Measurements from ENCODE around the gene MACROD1. TPM values are rescaled to one million over a fixed set of nuclear protein-coding genes. Genes with fewer than 3 reads are reported as not detected.
A peak's percentile ranks its signal among the peaks of the same experiment; 100 is the strongest.

MACROD1 gene
- total and polyA plus RNA-seq, 9 of the 15 experiments (the other 6 are each of a cell fraction or from before 2014, with no cell fraction given): 1.1 to 60.0 (median 26.4) TPM

DNA sequence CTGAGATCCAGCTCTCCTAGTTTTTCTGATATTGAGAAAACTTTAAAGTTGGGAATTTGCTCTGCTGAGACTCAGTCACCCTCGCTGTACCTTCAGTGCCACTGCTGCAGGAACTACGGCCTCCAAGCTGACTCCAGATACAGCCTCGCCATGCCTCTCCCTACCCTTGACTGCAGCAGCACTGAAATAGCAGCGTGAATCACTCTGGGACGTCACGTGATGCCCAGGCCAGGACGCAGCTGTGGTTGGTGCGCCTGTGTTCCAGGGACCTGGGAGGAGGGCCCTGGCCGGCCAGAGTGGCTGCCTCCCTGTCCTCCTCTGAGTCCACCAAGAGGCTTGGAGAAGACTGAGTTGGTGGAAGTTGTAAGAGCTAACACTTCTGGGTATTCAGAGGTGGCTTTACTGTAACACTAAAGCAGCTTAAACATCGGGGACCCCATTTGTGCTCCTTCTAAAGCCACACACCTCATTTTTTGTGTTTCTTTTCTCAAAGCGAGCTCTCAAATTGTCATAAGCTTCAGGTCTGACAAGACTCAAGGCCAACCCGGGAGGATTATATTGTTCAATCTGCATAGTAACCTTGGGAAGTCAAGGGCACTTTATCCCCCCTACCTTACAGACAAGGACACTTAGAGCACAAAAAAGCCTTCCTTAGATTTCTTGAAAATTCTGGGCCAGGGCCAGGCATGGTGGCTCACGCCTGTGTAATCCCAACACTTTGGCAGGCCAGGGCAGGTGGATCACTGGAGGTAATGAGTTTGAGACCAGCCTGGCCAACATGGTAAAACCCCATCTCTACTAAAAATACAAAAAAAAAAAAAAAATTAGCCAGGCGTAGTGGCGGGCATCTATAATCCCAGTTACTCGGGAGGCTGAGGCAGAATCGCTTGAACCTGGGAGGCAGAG is 15.8 kb upstream of the MACROD1 start (continued):
- TF ChIP-seq, protein P1, sequence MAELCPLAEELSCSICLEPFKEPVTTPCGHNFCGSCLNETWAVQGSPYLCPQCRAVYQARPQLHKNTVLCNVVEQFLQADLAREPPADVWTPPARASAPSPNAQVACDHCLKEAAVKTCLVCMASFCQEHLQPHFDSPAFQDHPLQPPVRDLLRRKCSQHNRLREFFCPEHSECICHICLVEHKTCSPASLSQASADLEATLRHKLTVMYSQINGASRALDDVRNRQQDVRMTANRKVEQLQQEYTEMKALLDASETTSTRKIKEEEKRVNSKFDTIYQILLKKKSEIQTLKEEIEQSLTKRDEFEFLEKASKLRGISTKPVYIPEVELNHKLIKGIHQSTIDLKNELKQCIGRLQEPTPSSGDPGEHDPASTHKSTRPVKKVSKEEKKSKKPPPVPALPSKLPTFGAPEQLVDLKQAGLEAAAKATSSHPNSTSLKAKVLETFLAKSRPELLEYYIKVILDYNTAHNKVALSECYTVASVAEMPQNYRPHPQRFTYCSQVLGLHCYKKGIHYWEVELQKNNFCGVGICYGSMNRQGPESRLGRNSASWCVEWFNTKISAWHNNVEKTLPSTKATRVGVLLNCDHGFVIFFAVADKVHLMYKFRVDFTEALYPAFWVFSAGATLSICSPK (IDR thresholded peaks at IDR 0.05; ENCODE audit: borderline replicate concordance): no peak
- 0 out of 2 replicates have a peak, but pooled peaks have one; percentile 55 for TF ChIP-seq ZNF584 (CRISPR knock-in tag; IDR thresholded peaks at IDR 0.05; ENCODE audit: low read depth)
- TF ChIP-seq DPF2 (IDR thresholded peaks at IDR 0.05): peak; percentile 38; the same call in 1 of the 2 replicates
- TF ChIP-seq, protein P2, sequence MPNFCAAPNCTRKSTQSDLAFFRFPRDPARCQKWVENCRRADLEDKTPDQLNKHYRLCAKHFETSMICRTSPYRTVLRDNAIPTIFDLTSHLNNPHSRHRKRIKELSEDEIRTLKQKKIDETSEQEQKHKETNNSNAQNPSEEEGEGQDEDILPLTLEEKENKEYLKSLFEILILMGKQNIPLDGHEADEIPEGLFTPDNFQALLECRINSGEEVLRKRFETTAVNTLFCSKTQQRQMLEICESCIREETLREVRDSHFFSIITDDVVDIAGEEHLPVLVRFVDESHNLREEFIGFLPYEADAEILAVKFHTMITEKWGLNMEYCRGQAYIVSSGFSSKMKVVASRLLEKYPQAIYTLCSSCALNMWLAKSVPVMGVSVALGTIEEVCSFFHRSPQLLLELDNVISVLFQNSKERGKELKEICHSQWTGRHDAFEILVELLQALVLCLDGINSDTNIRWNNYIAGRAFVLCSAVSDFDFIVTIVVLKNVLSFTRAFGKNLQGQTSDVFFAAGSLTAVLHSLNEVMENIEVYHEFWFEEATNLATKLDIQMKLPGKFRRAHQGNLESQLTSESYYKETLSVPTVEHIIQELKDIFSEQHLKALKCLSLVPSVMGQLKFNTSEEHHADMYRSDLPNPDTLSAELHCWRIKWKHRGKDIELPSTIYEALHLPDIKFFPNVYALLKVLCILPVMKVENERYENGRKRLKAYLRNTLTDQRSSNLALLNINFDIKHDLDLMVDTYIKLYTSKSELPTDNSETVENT (CRISPR knock-in tag; IDR thresholded peaks at IDR 0.05): no peak
- TF ChIP-seq ZFP30 (CRISPR knock-in tag; IDR thresholded peaks at IDR 0.05; ENCODE audit: borderline replicate concordance): no peak
- no peak for TF ChIP-seq ZBTB8A (IDR thresholded peaks at IDR 0.05; ENCODE audit: partially characterized antibody)
- no peak for TF ChIP-seq GTF2E2 (tag; IDR thresholded peaks at IDR 0.05)
- no peak for TF ChIP-seq DIDO1 (tag; IDR thresholded peaks at IDR 0.05; ENCODE audit: low read depth)
- TF ChIP-seq ZNF511 (CRISPR knock-in tag; IDR thresholded peaks at IDR 0.05): no peak
- no peak; a peak in 2 of 4 replicates for TF ChIP-seq MAZ (CRISPR knock-in tag; conservative IDR thresholded peaks at IDR 0.05 in 1 of 2, IDR thresholded peaks at IDR 0.05 in 1 of 2)
- no peak for TF ChIP-seq ZNF512 (tag; IDR thresholded peaks at IDR 0.05)
- no peak for TF ChIP-seq XRCC4 (IDR thresholded peaks at IDR 0.05; ENCODE audit: extremely low read depth, insufficient read depth, insufficient read length)
- no peak for TF ChIP-seq DNMT1 (IDR thresholded peaks at IDR 0.05)
- no peak for TF ChIP-seq GTF2A2 (tag; IDR thresholded peaks at IDR 0.05)
- TF ChIP-seq KDM1A (IDR thresholded peaks at IDR 0.05): no peak
- no peak for TF ChIP-seq ZBTB7A (IDR thresholded peaks at IDR 0.05; ENCODE audit: borderline replicate concordance, control insufficient read depth, low read depth, low read length)
- TF ChIP-seq, protein P3, sequence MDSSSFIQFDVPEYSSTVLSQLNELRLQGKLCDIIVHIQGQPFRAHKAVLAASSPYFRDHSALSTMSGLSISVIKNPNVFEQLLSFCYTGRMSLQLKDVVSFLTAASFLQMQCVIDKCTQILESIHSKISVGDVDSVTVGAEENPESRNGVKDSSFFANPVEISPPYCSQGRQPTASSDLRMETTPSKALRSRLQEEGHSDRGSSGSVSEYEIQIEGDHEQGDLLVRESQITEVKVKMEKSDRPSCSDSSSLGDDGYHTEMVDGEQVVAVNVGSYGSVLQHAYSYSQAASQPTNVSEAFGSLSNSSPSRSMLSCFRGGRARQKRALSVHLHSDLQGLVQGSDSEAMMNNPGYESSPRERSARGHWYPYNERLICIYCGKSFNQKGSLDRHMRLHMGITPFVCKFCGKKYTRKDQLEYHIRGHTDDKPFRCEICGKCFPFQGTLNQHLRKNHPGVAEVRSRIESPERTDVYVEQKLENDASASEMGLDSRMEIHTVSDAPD (CRISPR knock-in tag; IDR thresholded peaks at IDR 0.05): no peak
